GM18858 (cell line): ENCODE results near the gene SPTLC3.
A peak's percentile ranks its signal among the peaks of the same experiment; 100 is the strongest.

Source experiments
- ATAC-seq: cut with Tn5 transposase; IDR thresholded peaks from one replicate; pipeline ENCODE4 v1.9.1; 2021; ENCODE audit not compliant: unreplicated experiment

Gene SPTLC3

DNA sequence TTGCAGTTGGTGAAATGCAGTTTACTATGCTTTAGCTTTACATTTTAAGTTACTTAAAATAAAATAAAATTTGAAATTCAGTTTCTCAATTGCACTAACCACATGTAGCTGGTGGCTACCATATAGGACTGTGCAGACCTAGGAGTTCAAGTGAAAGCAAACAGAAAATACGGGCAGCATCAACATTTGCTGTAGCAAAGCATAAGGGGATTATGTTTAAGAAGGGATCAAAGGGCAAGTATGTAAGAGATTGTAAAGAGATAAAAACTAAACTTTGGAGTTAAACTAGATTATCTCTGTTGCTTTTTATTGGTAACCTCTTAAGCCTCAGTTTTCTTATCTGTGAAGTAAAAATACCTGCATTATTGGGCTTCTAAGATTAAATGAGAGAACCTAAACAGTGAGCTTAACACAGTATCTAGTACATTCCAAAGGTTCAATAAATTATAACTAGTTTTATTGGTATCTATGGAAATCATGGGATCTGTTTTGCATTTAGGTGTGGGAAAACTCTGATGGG is 81.2 kb downstream of the SPTLC3 start:
- ATAC-seq, result no peak

DNA sequence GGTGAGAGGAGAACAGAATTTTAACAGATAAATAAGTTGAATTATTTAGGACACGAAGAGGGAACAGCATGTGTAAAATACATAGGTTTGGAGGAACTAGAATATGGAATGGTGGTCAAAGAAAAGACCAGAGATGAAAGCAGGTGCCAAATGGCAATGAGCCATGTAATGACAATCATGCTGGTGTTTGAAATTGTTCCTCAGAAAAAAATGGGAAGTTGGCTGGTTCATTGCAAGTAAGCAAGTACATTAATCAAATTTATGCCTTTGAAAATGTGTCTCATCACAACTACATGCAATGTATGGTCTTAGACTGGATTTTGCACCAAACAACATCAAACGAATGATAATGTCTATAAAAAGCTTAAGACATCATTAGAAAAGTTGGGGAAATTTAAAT is 83.3 kb downstream of the SPTLC3 start:
- no peak for ATAC-seq

DNA sequence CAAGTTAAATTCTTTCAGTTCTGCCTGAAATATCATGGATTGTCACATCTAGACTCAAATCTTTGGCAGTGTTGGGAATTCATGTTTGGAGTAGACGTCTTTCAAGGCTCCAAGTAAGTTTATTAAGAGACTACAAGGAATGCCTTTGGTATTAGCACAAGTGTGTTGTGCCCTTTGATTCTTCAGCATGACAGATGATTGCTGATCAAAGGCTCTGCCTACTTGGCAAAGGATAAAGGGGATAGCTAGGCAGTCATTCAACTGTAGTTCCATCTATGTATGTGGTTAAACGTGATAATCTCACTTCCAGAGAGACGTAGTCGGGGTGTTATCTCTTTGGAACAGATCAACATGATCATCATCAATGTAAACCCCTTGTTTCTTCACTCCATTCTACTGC is 86.2 kb downstream of the SPTLC3 start:
- ATAC-seq, result no peak

DNA sequence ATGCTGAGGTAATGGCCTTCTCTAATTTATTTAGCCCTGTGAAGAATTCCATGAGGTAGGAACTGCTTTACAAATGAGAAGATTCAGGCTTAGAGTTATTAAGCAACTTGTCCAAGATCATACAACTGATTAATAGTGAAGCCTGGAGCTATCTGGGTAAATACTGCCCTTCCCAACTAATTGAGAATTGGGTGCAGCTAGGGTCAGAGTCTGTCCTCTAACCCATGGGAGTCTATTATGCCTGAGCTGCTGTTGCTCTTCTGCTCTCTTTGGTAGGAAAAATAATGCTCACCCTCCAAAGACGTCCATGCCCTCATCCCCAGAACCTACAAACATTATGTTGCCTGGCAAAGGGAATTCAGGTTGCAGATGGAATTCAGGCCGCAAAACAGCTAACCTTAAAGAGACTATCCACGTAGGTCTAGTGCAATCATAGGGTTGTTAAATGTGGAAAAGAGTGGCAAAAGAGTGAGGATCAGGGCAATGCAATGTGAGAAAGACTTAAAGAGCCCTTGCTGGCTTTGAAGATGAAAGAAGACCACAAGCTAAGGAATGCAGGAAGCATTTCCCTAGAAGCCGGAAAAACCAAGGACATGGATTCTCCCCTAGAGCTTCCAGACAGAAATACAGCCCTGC is 90.1 kb downstream of the SPTLC3 start:
- no peak for ATAC-seq

DNA sequence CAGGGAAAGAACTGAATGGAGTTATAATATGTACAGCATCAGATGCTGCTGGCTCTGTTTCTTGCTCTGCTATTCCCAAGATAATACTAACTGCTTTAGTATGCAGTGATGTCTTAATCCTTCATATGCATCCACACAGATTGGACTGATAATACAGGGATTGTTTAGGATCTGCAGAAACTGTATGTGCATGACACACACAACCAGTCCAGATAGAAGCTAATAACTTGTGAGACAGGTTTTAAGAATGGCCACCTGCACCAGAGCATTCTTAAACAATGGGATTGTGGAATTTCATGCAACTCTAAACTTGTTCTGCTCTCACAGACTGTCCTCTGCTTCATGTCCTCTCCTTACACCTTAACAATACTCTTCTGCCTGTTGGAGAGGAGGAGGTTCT is 90.9 kb downstream of the SPTLC3 start:
- ATAC-seq, result no peak

DNA sequence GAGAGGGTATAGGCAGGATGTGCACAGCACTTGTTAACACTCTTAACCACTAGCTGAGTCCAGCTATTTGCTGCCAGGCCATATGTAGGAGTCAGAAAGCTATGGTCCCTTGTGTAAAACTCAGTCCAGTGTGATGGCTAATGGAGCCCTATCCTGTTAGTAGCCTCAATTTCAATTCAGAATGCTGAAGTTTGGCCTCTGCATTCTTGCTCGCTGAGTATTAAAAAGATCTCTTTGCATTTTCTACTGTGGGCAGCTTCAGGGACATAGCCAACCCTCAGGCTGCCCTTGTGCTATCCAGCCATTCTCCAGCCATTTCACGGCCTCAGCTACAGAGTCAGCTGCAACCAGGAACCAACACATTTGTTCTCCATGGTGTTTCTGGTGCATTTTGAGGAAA is 92.5 kb downstream of the SPTLC3 start:
- no peak for ATAC-seq

DNA sequence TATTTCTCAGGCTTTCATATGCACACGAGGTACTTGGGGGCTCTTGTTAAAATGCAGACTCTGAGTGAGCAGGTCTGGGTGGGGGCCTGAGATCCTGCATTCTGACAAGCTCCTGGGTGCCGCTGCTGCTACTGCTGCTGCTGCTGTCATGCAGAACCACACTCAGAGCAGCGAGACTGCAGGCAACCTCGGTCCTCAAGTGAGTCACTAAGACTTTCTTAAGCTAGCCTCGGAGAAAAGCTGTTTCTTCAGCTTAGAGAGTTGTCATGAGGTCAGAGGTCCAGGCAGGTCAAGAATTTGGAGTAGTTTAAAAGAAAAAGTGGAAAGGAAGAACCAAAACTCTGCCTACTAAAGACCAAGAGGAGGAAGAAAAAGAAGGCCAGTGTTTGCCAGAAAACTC is 92.9 kb downstream of the SPTLC3 start:
- no peak for ATAC-seq

DNA sequence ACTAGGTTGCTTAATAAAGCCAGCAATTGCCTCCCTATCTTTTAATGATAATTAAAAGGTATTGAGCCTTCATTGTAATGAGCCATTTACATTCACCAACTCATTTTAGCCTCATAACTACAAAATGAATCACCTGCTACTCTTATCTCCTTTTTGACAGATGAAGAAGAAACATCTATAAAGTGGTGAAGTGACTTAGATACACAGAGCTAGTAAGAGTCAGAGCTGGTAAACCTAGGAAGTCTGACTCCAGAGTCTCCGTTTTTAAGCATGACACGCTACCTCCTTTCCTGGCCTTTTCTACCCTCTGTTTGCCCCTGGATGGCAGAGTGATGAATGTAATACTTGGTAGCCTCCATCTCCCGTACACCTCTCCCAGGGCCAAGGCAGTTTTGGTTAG is 93.5 kb downstream of the SPTLC3 start:
- ATAC-seq, result no peak

DNA sequence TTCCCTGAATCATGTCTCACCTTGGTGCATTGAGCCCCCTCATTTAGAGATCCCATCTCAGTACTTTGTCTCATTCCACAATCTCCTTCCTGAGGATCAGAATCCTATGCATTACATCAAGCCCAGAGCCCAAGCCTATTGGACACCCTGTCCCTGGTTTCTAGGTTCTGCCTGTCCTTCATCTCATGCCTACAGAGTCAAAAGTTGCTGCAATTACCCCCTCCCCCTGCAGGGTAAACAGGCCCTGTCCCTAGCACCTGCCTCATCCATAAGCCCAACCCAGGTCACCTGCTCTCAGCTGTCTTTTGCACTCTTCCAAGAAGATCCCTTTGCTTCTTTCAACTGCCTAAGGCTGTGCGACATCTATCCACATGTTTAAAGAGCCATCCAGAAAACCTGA is 93.9 kb downstream of the SPTLC3 start:
- no peak for ATAC-seq

DNA sequence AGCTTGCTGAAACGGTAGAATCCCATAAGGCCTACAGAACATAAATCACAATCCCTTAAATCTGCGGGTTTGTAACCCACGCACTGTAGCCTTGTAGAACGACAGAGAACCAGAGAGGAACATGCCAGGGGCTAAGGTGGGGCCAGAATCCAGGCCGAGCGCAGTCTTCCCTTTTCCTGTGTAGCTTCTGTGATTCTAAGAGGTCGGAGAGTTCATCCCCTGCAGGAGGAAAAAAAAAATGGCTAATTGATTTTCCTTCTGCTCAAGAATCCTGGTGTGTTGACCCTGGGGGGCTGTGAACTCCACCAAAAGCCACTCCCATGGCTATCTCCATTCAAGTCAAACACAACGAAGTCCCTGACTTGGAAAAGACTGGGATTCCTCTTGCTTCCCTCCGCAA is 96.3 kb downstream of the SPTLC3 start:
- no peak for ATAC-seq

DNA sequence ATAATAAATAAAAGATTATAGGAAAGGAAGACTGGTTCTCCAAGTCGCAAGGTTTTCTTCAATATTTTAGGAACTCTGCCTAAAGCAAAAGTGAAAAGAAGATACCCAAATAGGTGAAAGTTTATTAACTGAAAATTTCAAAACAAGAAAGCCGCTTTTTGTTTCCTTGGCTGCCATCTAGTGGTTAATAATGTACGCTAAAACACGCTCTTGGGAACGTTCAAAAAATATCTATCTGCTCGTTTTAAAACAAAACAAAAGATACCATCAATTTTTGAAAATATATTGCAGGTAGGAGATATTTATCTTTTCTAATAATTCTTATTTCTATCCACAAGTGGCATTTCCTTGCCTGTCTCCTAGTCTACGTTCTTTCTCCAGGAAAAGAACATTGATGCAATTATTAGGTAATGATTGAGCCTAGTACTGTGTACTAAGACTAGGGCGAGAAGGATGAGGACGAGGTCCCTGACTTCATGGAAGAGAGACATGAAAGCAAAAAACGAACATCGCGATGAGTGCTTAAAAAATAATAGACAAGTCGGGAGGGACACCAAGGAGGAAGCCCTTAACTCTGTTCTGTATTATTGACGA is 97.2 kb downstream of the SPTLC3 start:
- no peak for ATAC-seq

DNA sequence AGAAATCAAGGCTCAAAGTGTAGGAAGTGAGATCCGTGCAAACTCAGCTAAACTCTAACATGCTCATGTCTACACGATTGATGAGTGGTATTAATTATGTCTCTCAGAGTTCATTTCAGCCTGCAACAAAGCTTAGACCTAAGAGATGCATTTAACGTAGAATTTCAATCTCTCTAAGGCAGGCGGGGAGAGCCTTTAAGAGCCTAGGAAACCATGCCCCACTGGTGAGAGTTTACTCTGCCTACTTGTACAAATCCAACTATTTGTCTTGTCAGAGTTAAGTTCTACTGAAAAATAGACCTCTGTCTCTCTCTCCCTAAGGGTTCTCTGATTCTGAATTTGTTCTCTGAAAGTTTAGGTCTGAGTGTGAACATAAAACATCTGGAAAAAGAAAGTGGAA is 100.9 kb downstream of the SPTLC3 start:
- no peak for ATAC-seq

DNA sequence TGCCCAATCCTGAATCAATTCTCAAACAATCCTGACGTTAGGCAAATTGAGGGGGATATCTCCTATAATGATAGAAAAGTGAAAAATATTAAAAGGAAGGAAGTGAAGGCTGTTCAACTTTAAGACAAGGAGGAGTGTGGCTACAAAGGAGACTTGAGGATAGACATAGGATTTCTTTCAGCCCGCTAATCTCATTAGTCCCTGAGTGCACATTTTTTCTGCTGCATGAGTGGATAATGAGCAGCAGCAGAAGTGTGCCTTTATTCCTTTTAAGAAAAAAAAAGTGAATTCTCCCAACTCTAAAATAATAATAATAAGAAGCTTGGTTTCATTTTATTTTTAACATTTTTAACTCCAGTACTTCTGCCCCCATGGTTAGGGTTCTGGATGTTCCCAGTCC is 102.0 kb downstream of the SPTLC3 start:
- ATAC-seq, result no peak

DNA sequence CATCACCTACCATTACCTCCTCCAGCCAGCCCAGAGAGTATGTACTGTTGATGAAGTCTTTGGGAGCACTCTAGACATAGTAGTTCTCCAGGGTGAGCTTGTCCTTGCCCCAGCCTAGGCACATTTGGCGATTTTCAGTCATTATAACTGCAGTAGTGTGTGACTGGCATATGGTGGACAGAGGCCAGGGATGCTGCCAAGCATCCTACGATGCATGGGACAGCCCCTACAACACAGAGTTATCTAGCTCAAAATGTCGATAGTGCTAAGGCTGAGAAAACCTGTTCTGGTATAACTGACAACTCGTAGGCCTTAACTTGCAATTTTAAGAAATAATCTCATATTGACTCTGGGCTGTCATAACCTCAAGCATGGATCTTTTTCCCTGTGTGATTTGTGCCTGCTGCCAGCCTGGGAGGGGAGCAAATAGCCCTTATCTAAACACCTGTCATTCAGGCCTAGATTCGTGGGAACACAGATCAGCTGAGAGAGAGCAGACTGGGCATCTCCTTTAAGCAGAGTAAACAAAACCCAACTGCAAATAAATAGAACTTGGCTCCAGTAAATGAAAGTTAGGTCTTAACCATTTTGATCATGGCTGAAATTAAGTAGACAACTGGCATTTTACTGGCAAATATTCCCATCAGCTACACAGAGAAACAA is 102.6 kb downstream of the SPTLC3 start:
- ATAC-seq, result no peak

DNA sequence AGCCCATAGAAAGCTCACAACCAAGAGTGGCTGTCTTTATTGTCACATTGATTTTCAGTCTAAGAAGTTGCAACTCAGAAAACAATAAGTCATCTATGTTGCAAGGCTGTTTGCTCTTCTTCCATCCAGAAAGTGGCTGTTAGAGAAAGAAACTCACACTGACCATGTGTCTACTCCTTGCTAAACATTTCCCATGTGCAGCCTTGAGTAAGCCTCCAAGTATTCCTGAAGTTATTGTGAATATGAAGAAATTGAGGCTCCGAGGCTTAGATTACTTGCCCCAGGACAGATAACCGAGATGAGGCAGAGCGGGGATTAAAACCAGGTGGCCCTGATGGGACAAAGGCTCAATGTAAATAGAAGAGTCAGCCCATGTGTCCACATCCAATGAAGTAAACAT is 105.0 kb downstream of the SPTLC3 start:
- no peak for ATAC-seq

DNA sequence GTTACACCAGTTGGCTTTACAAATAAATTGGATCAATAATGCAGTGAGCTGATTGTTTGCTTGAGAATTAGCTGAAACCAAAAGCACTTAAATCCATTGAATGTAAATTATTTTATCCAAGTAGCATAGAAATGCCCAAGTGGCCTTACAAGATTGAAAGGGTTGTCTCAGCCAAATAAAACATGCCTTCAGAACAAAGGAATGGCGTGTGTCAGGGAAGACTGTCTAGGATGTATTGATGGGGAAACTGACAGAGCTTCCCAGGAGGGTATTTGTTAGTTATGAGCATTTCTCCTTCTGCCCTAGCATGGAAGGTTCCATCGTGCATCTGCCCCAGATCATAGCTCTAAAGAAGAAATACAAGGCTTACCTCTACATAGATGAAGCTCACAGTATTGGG is 108.4 kb downstream of the SPTLC3 start:
- no peak for ATAC-seq

DNA sequence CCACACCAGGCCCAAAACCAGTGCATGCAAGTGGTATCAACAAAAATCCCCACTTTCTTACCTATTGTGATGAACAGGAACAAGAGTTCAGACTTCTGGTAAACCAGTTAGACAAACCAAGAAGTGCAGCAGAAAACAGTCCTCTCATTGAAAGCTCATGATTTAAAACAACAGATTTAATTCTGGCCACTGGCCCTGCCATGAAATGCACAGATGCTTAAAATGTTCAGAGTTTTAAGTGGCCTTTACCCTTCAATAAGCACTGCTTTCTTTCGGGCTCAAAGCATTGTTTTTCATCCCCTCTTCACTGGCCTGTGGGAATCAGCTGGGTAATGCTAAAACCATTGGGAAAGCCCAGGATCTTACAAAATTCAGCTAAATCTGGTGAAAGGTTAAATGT is 109.9 kb downstream of the SPTLC3 start:
- no peak for ATAC-seq

DNA sequence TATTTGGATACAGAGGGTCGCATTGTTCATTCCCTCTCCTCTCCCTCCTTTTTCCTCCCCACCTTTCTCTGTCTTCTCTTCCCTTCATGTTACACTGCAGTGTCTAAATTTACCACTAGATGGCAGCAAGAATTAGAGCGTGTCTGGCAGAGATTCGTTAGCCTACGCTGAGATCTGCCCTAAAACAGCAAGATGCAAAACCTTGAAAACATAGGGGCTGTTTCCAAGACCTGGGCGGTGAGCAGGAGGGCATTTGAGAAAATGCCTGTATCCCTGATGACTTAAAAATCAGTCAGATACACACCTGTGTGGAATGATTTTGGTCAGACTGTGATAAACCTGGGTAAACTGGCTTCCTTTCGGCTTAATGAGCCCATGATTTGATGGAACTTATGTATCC is 110.8 kb downstream of the SPTLC3 start:
- ATAC-seq, result peak; percentile 61

DNA sequence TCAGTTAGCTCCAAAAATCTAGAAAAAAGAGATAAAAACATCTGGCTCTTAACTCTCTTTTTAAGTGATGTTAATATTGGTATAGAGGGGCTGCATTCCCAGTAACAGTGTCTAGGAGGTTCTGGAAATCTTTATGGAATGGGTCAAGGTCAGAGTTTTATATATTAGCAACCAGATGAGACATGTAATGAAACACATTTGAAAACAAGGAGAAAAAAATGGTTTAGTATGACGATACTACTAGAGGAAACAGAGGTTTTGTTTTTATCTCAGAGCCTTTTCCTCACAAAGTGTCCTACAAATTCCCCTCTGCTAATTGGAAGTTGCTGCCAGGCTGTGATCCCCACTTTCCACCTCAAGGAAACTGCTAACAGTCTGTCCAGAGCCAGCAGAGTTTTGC is 111.7 kb downstream of the SPTLC3 start:
- no peak for ATAC-seq

DNA sequence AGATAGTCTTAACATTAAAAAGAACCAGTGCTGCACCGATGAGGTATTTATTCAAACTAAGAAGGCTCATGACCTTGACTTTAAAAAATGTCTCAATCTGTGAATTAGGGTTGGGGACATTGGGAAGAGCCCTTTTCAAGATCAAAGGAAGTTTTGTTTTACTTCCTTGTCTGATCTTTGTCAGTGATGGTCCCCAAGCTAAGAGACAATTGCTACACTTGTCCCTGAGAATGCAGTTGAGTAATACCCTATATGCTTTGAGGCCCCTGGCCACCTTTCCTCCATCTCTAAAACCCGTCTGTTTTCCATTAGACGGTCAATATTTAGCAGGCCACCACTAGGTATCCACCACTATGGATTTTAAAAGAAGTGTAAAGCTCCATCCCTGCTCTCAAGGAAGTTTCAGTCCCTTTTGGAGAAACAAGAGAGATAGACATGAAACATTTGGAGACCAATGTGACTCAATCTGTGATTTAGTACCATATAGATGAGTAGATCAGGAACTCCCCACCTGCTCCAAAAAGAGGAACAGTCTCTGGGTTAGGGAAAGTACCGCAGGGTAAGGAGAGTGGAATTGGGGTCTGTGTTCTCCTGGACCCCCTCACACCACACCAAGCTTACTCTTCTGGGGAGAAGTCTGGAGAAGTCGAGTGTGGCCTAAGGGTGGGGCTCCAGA is 113.2 kb downstream of the SPTLC3 start:
- ATAC-seq, result peak; percentile 76

DNA sequence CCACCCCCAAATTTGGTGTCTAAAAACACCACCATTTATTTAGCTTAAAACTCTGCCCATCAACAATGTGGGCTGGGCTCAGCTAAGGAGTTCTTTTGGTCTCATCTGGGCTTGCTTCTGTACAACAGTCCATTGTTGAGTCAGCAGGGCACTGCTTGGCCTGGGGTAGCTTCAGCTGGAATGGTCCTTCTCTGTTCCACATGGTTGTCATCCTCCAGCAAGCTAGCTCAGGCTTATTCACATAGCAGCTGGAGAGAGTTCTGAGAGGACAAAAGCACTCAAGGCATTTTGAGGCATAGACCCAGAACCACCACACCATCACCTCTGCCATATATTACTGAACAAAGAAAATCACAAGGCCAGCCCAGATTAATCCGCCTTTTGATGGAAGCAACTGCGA is 116.7 kb downstream of the SPTLC3 start:
- ATAC-seq, result no peak

DNA sequence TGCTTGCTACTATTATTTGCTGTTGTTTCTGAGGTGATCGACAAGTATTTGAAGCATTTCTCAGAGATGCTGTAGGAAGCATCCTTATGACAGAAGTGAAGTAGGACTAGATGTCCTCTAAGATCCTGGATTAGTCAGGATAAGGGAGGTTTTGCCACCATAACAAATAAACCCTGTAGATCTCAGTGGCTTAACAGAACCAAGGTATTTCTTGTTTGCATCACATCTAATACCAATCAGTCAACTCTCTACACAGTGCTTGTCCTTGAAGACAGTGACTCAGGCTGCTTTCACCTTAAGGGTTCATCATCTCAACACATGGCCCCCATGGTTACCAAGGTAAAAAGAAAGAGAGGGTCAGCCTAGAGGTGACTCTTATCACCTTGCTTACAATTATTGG is 119.4 kb downstream of the SPTLC3 start:
- ATAC-seq, result no peak
